Measurements from ENCODE around the gene NAT8L. TPM values are rescaled to one million over a fixed set of nuclear protein-coding genes. Genes with fewer than 3 reads are reported as not detected.
A peak's percentile ranks its signal among the peaks of the same experiment; 100 is the strongest.

NAT8L gene
- total RNA-seq, 1 experiment from 2014 or later: 13.9 TPM

GRCh38 chr4:2061186-2062131 lies 2.3 kb downstream of the NAT8L start:
- H4K91ac ChIP-seq (ENCODE audit: insufficient read length, low read depth, low read length): no peak overlapping the region
- no peak overlapping the region for H3K4ac ChIP-seq (ENCODE audit: low read depth, low read length)
- peaks cover 2% of the 10 kb centered on the region for H4K20me1 ChIP-seq (ENCODE audit: control insufficient read depth, insufficient read depth, insufficient read length)
- Mint-ChIP-seq H3K9me3 (no peaks in the 10 kb centered on the region; a peak in 1 of 5 replicates), H3K4me1 (peaks cover 2 to 12% of the 10 kb centered on the region in 2 experiments), H3K27me3 (ENCODE audit: low read depth) (peaks cover 40% of the 10 kb centered on the region), H3K36me3 (ENCODE audit: insufficient read depth in 1 of 3, low read depth in 3 of 3) (peaks cover 0 to 4% (median 0%) of the 10 kb centered on the region in 3 experiments; a peak in 2 of 7 replicates), H3K27ac (no peak overlapping the region), H3K4me3 (peak overlapping the region in 1 of 2 experiments; percentile 30; a peak in 3 of 5 replicates)
- no peak overlapping the region for H2AFZ ChIP-seq (ENCODE audit: low read length)
- H3K18ac ChIP-seq (ENCODE audit: insufficient read length, low read depth, low read length): peak overlapping the region; percentile 6
- WGBS (ENCODE audit: extremely low coverage, insufficient read length, low lambda C conversion rate): no CpG with 5 or more reads among the region's 42 CpGs
- H2BK120ac ChIP-seq (ENCODE audit: low read depth, low read length, poor library complexity, severe bottlenecking): no peak overlapping the region
- TF ChIP-seq, protein P1, sequence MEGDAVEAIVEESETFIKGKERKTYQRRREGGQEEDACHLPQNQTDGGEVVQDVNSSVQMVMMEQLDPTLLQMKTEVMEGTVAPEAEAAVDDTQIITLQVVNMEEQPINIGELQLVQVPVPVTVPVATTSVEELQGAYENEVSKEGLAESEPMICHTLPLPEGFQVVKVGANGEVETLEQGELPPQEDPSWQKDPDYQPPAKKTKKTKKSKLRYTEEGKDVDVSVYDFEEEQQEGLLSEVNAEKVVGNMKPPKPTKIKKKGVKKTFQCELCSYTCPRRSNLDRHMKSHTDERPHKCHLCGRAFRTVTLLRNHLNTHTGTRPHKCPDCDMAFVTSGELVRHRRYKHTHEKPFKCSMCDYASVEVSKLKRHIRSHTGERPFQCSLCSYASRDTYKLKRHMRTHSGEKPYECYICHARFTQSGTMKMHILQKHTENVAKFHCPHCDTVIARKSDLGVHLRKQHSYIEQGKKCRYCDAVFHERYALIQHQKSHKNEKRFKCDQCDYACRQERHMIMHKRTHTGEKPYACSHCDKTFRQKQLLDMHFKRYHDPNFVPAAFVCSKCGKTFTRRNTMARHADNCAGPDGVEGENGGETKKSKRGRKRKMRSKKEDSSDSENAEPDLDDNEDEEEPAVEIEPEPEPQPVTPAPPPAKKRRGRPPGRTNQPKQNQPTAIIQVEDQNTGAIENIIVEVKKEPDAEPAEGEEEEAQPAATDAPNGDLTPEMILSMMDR (conservative IDR thresholded peaks at IDR 0.05): no peak
- H2BK15ac ChIP-seq (ENCODE audit: low read depth, low read length): no peak overlapping the region
- peaks cover 21% of the 10 kb centered on the region for H3K27me3 ChIP-seq (ENCODE audit: insufficient read depth, low read length)
- H3K9me3 ChIP-seq (ENCODE audit: control insufficient read depth, low read depth, low read length): no peaks in the 10 kb centered on the region
- H3K4me1 ChIP-seq (ENCODE audit: insufficient read depth, low read length): no peaks in the 10 kb centered on the region
- H3K23me2 ChIP-seq (ENCODE audit: insufficient read length, low read depth, low read length, poor library complexity, severe bottlenecking): peaks cover 8% of the 10 kb centered on the region
- H3K4me2 ChIP-seq (ENCODE audit: insufficient read depth, insufficient read length, low read length): peak overlapping the region; percentile 41
- no peaks in the 10 kb centered on the region for H3K79me2 ChIP-seq (ENCODE audit: insufficient read depth, low read length)
- H3K9ac ChIP-seq (ENCODE audit: extremely low read depth, insufficient read length, low read length): no peak overlapping the region
- H2BK5ac ChIP-seq (ENCODE audit: insufficient read length, low read length): no peak overlapping the region
- no peak overlapping the region for H2AK5ac ChIP-seq (ENCODE audit: insufficient read length, low read length)
- no peak overlapping the region for H4K8ac ChIP-seq (replicated peaks; ENCODE audit: insufficient read length, low read depth, low read length)
- H2BK20ac ChIP-seq (ENCODE audit: low read depth, low read length, poor library complexity, severe bottlenecking): no peak overlapping the region
- DNase-seq: no peak
- no peak overlapping the region for H3K56ac ChIP-seq (ENCODE audit: insufficient read length, low read depth, low read length)
- no peak overlapping the region for H3T11ph ChIP-seq (ENCODE audit: low read length)
- H2BK12ac ChIP-seq (ENCODE audit: insufficient read length, low read depth, low read length): no peak overlapping the region
- H3K14ac ChIP-seq (ENCODE audit: insufficient read depth, low read length): no peak overlapping the region
- H3K23ac ChIP-seq (ENCODE audit: insufficient read length, low read depth, low read length): no peak overlapping the region
- no peaks in the 10 kb centered on the region for H3K79me1 ChIP-seq (ENCODE audit: insufficient read depth, low read depth, low read length, poor library complexity, severe bottlenecking)
- H4K5ac ChIP-seq (ENCODE audit: insufficient read length, low read depth, low read length): no peak overlapping the region
- no peak overlapping the region for H3K27ac ChIP-seq (ENCODE audit: insufficient read length, low read depth, low read length)

All from H9 (cell line).